ENCODE measurements around the gene PNCK.
"Not testable (repeated sequence)": the region's sequence is repeated elsewhere in the genome, so short reads cannot be mapped to it uniquely, and the experiment has no call there.

Gene PNCK

GRCh38 chrX:153684467-153685155 is 11.0 kb upstream of the PNCK start:
- no peak for DNase-seq (ENCODE audit: low read depth)
- no peak for TF ChIP-seq CTCF (IDR thresholded peaks at IDR 0.05; ENCODE audit: control insufficient read depth, insufficient read depth, low read depth, low read length, missing control alignments)
- no peak overlapping the region for H3K4me3 ChIP-seq (ENCODE audit: control insufficient read depth, low read depth, low read length)

- not testable (repeated sequence) for DNase-seq (ENCODE audit: low read depth); H3K4me3 ChIP-seq (ENCODE audit: control insufficient read depth, low read depth, low read length)
Observed at GRCh38 chrX:153683486-153683885, 9.9 kb upstream of the PNCK start.

GRCh38 chrX:153681175-153681574 is 7.6 kb upstream of the PNCK start:
- no peak for TF ChIP-seq CTCF (IDR thresholded peaks at IDR 0.05; ENCODE audit: control insufficient read depth, insufficient read depth, low read depth, low read length, missing control alignments)
- no peak overlapping the region for H3K4me3 ChIP-seq (ENCODE audit: control insufficient read depth, low read depth, low read length)
- no peak for DNase-seq (ENCODE audit: low read depth)

- H3K4me3 ChIP-seq (ENCODE audit: control insufficient read depth, low read depth, low read length) = no peak overlapping the region
- TF ChIP-seq CTCF (IDR thresholded peaks at IDR 0.05; ENCODE audit: control insufficient read depth, insufficient read depth, low read depth, low read length, missing control alignments) = no peak
- no peak for DNase-seq (ENCODE audit: low read depth)
Observed at GRCh38 chrX:153674219-153674851, 722 bp upstream of the PNCK start.

GRCh38 chrX:153672531-153673427 is 834 bp downstream of the PNCK start:
- TF ChIP-seq CTCF (IDR thresholded peaks at IDR 0.05; ENCODE audit: control insufficient read depth, insufficient read depth, low read depth, low read length, missing control alignments) = no peak
- no peak overlapping the region for H3K4me3 ChIP-seq (ENCODE audit: control insufficient read depth, low read depth, low read length)
- DNase-seq (ENCODE audit: low read depth) = no peak

- DNase-seq (ENCODE audit: low read depth) = no peak
- no peak overlapping the region for H3K4me3 ChIP-seq (ENCODE audit: control insufficient read depth, low read depth, low read length)
- no peak for TF ChIP-seq CTCF (IDR thresholded peaks at IDR 0.05; ENCODE audit: control insufficient read depth, insufficient read depth, low read depth, low read length, missing control alignments)
Observed at GRCh38 chrX:153671589-153672530, 1.8 kb downstream of the PNCK start.
